H1 (cell line): Measurements from ENCODE around the gene ATG7. TPM values are rescaled to one million over a fixed set of nuclear protein-coding genes. Genes with fewer than 3 reads are reported as not detected.

Source experiments
- NANOG ChIP-seq: IDR thresholded peaks from 2 replicates; pipeline ENCODE4 v1.6.1; 2011; ENCODE audit warnings: low read length, low read depth, mild to moderate bottlenecking, inconsistent platforms; ENCODE audit not compliant: insufficient read depth, poor library complexity, severe bottlenecking
- polyA plus RNA-seq, 7 experiments: library from polyadenylated mRNA; depleted of rRNA in 3 of 7; stranded (reverse) in 5 of 7; unstranded in 2 of 7; fragments of >200 nt in 5 of 7; fragments of 200-250 nt in 2 of 7; gene quantifications; 1 replicate in 5 of 7; 2 replicates in 1 of 7; 4 replicates in 1 of 7; pipeline versions ENCODE4 v1.2.1 to v1.2.3, GENCODE V29; 2011 to 2013; ENCODE audit warnings: missing spikeins in 2 of 7, mixed read lengths in 2 of 7
- total RNA-seq: library from RNA; stranded (reverse); fragmentation: NEBNext Ultra II Directional; extraction: Animal tissue kit (Norgen Biotek cat#: 25700); gene quantifications from 2 replicates; pipeline ENCODE4 v1.2.1, GENCODE V29; 2021

ATG7 gene
- total and polyA plus RNA-seq, 2 of the 8 experiments (the other 6 are each of a cell fraction or from before 2014, with no cell fraction given), result 15.0 to 19.1 TPM

- TF ChIP-seq NANOG, result no peak
Measured at GRCh38 chr3:11248596-11248995, 23.6 kb upstream of the ATG7 start (continued).
